Activated CD8-positive, alpha-beta memory T cell treated with anti-CD3 and anti-CD28 coated beads, Interleukin-2, amount 50 U/mL, for 1 hour (primary cell): ENCODE data around the gene COMMD1.
A peak's percentile ranks its signal among the peaks of the same experiment; 100 is the strongest.
"Not testable (repeated sequence)": the region's sequence is repeated elsewhere in the genome, so short reads cannot be mapped to it uniquely, and the experiment has no call there.

Source experiments
- DNase-seq: peaks from one replicate; pipeline ENCODE4 v3.0.0-alpha.2; 2020; ENCODE audit errors: extremely low read depth

The COMMD1 gene

DNA sequence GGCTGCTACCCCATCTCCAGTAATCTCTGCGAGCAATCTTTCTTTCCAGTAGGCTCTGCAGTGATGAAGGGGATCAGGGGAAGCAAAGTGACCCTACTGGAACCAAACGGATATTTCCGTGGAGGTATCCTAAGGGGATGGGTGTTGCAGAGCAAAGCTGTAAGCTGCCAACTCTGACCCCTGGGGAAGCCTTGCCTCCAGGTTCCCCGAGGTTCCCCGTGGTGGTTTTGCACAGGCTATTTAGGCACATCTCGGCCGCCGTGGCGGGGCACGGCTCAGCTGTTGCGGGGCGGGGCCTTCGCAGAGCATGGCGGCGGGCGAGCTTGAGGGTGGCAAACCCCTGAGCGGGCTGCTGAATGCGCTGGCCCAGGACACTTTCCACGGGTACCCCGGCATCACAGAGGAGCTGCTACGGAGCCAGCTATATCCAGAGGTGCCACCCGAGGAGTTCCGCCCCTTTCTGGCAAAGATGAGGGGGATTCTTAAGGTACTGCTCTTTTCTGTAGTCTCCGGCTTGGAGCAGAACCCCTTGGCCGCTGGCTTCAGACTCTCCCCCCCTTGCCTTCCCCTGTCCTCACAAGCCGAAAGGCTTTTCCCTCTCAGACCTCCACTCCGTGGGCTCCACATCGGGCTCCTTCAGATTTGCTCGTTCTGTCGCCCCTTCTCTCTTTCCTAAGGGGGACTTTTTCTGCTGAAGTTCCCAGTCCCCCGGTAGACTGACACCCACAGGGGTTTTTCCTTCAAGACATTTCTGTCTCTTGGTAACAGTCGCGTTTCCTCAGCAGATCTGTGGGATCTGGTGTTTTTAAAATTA, at the start of gene COMMD1:
Gene COMMD1 (plus strand): TSS at position 303 of the 814 bp plus-strand sequence. CDS start 5 bp downstream, at position 308.
- peak; percentile 52 for DNase-seq

DNA sequence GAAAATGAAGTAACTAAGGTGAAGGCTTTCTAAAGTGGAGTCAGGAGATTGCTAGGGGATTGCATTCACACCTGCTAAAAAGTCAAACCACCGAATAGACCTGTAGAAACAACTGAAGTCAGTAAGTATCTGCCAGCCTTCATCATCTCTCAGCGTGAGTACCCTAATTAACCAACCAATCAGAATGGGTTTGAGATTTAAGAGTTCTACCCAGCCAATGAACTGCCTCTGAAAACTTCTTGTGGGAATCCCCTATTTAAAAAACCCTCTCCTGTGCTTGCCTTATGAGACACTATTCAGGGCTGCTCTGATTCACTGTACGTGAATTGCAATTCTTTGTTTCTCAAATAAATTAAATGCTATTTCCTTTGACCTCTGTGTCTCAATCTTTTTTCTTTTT, 48.2 kb upstream of the COMMD1 start:
- DNase-seq = no peak

DNA sequence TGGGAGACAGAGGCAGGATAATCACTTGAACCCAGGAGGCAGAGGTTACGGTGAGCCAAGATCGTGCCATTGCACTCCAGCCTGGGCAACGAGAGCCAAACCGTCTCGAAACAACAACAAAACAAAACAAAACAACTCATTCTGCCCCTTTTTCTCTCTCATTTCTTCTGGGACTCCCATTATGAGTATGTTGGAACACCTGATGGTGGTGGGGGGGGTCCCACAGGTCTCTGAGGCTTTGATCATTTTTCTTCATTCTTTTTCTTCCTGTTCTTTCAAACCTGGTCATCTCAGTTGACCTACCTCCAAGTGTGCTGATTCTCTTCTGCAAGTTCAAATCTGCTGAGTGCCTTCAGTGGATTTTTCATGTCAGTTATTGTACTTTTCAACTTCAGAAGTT, 43.4 kb upstream of the COMMD1 start:
- DNase-seq = no peak

DNA sequence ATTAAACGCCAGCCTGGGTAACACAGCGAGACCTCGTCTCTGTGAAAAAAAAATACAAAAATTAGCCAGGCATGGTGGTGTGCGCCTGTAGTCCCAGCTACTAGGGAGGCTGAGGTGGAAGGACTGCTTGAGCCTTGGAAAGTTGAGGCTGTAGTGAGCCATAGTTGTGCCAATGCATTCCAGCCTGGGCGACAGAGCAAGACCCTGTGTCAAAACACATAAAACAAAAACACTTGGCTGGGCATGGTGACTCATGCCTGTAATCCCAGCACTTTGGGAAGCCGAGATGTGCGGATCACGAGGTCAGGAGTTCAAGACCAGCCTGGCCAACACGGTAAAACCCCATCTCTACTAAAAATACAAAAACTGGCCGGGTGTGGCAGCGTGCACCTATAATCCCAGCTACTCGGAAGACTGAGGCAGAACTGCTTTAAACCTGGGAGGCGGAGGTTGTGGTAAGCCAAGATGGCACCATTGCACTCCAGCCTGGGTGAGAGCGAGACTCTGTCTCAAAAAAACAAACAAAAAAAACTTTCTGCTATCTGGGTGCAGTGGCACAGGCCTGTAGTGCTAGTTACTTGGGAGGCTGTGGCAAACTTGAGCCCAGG, 38.9 kb upstream of the COMMD1 start:
- DNase-seq = not testable (repeated sequence)

DNA sequence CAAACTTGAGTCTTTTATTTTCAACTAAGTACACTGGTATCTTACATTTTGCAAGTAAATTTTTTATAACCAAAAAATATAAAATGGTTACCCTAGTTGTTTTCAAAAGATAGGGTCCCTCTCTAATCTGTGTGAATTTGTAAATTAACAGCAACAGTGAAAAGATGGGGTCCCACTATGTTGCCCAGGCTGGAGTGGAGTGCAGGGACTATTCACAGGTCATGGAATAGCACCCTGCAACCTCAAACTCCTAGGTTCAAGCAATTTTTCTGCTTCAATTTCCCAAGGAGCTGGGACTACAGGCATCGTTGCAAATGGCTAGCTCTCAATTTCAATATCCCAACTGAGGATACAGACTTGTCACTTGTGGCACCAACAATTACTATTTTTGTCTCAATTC, 29.1 kb upstream of the COMMD1 start:
- no peak for DNase-seq

DNA sequence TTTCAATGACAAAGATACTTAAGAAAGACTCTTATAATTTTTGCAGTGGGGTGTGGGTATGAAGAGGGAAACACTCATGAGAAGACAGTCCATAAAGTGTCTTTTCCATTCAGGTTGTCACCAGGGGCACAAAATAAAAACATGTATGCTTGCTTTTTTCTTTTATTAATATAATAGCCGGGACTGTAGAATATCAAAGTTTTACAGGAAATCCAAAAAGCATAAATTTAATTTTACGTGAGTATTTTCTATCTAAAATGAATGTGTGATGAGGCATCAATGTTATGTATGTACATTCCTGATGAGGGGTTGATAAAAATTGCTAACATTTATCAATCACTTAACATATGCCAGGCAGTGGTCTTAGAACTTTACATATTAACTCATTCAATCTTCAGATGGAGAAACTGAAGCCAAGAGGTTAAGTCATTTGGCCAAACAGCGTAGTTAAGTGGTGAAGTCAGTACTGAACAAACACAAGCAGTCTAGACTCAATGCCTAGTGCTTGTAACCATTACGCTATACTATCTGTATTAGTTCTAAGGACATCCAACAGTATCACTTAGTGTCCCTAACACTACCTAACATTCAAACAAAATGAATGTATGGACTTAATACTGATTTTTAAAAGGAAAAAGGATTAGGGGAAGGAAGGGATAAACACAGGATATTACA, 27.8 kb upstream of the COMMD1 start:
- DNase-seq = no peak

DNA sequence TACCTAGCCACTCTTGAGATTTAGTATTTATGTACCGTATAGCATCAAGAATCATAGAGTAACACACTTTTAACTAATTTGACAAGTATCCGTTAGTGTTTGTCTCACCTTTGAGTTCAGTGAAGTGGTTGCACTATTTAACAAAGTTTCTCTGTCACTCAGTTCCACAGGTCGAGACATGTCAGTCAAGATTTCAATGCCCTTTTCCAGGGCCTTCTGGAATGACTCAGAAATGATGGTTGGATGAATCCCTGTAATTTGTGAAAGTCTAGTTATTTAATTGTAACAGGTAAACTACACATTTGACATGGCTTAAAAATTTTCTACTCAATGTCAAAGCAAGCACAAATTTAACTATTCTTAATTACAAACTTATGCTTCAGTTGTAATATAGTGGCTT, 26.7 kb upstream of the COMMD1 start:
- no peak for DNase-seq

DNA sequence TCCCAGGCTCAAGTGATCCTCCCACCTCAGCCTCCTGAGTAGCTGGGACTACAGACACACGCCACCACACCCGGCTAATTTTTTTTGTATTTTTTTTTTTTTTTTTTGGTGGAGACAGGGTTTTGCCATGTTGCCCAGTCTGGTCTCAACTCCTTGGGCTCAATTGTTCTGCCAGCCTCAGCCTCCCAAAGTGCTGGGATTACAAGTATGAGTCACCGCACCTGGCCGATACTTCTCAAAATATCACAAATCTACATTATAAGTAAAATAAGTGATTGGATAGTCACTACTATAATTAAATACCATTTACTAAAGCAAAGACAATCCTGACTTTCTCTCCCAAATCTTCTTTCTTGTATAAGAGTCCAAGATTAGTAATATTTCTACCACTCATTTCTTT, 26.1 kb upstream of the COMMD1 start:
- not testable (repeated sequence) for DNase-seq

DNA sequence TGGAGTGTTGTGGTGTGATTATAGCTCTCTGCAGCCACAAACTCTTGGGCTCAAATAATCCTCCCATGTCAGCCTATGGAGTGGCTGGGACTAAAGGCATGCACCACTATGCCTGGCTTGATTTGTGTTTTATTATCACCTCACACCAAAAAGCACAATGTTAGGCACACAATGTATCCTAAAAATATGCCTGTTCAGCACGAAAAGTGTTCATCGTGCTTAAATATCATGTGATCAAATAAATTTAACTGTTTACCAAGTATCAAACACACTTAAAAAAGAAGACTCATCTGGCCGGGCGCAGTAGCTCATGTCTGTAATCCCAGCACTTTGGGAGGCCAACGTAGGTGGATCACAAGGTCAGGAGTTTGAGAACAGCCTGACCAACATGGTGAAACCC, 22.6 kb upstream of the COMMD1 start:
- DNase-seq = no peak

DNA sequence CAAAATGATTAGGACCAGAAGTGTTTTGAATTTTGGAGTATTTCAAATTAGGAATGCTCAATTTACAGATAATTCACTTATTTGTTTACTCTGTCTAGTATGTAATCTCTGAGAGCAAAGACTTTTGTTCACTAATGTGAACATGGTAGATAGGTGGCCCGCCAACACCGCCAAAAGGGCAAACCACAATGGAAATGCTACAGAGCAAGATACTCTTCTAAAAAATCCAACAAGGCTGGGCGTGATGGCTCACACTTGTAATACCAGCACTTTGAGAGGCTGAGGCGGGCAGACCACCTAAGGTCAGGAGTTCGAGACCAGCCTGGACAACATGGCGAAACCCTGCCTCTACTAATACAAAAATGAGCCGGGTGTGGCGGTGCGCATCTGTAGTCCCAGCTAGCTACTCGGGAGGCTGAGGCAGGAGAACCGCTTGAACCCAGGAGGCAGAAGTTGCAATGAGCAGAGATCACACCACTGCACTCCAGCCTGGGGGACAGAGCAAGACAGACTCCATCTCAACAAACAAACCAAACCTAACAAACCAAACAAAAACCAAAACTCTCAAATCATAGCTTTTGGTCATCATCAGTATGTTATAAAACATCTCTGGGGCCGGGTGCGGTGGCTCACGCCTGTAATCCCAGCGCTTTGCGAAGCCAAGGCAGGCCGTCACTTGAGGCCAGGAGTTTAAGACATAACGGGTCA, 19.4 kb upstream of the COMMD1 start:
- no peak for DNase-seq

DNA sequence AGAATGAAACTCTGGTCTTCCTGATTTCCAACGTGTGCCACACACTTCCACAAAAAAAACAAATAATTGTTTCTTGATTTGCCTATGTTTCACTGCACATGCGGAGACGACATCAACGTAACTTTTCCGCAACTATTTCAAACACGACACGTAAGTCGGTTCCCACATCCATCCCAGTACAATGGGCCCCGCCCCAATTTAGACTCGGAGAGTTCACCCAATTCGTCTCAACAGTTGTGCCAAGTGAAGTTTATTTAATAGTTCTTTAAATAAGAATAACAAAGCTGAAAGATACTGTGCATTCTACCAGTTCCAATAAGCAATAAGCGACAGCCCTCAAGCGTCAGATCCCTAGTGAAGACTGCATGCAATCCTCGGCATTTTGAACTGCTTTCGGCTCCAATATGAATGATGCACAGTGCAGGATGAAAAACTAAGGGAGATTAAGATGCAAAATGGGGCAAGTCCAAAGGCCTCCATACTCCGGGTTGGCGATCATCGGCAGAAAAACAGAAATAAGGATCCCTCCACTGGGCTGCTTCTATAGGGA, 17.7 kb upstream of the COMMD1 start:
- DNase-seq = no peak

DNA sequence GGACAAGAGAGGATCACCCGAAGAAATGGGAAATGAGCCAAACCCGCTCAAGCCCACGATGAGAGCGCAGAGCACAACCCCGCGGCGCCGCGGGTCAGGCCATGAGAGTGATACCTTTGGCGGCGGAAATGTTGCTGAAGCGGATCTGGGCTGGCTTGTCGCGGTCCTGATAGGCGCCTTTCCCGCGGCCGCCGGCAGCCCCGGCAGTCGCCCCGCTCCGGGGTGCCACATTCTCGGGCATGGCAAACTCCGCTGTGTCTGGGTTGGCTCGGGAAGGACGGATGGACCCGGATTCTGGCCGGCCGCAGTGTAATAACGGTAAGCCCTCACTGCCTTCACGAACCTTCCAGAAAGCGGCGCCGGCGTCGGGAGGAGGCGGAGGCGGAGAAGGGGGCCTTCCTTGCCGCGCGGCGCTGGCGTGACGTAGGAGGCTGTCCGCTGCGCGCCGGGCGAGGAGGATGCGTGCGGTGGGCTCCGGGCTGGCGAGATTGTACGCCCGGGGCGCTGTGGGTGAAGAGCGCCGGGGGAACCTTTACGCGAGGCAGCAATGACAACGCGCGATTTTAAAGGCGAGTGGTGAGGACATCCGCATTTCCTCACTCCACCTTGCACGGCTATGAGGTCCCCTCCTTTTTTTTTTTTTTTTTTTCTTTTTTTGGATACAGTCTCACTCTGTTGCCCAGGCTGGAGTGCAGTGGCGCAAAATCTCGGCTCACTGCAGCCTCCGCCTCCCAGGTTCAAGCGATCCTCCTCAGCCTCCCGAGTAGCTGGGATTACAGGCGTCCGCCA, 17.0 kb upstream of the COMMD1 start, which contains the start of gene CCT4:
Gene CCT4 (minus strand): TSS at position 390 of the 789 bp plus-strand sequence. CDS start 149 bp downstream, at position 241.
- peak; percentile 78 for DNase-seq

DNA sequence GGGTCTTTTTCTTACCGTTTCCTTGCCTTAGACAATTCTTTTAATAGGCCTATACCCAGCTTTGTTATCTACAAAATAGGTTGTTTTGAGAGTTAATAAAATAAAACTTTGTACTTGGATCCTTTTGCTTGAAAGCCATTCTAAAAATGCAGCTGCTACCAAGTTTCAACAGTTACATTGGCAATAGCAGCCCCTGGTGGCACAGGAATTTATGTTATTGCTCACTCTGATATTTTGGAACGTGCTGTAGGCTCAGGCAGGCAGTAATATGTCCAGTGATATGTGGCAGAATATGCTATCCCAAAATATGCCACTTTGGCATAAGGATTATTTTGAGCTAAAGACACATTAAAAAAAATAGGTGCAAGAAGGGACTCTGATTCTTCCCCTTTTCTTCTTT, 6.7 kb upstream of the COMMD1 start:
- DNase-seq = no peak

DNA sequence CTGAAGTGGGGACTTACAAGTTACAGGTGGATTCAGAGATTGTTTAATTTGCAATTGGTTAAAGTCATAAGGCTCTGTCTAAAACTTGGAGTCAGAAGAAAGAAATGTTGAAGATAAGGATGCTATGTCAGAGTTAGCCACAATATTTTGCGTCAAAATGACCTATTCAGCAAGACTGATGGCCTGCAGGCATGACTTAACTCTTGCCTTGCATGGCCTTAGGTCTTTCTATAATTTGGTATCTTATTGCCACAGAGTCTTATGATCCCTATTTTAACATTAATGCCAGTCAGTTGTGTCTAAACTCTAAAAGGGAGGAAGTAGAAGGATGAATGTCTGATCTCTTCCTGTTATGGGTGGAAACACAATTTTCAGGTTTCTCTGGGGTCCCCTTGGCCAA, 5.2 kb upstream of the COMMD1 start:
- no peak for DNase-seq

DNA sequence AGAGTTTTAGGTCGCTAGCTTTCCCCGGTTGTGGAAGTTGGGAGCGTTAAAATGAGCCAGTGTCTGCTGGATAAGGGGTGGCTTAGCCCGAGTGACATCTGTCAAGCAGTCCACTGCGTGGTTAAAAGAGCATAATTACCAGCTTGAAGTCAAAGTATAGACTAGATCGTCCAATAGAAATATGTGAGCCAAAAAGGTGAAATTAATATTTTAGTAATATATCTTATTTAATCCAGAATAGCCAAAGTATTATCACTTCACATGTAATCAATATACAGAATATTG, 654 bp downstream of the COMMD1 start:
- DNase-seq = no peak

DNA sequence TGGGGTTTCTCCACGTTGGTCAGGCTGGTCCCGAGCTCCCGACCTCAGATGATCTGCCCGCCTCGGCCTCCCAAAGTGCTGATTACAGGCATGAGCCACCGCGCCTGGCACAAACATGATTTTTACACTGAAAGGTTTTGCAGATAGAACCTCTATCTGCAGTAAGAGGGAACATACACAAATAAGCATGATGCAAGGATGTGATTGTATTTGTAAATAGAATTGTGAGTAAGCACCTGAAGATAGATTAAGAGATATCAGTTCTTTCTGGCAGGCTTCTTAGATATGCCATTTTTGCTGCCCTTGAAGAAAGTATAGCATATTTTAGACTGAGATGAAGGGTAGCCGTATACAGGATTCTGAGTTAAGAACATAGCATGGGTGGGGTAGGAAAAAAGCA, 3.6 kb downstream of the COMMD1 start:
- DNase-seq = no peak

DNA sequence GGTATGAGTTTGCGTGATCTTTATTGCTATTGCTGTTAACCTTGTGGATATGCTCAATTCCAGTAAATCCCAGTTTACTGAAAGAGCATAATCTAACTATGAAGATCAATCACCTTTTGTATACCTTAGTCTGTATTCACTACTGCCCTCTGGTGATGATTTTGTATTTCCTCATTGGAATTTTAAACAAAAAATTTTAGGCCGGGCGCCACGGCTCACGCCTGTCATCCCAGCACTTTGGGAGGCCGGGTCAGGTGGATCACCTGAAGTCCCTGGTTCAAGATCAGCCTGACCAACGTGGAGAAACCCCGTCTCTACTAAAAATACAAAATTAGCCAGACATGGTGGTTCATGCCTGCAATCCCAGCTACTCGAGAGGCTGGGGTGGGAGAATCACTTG, 5.1 kb downstream of the COMMD1 start:
- DNase-seq = no peak

DNA sequence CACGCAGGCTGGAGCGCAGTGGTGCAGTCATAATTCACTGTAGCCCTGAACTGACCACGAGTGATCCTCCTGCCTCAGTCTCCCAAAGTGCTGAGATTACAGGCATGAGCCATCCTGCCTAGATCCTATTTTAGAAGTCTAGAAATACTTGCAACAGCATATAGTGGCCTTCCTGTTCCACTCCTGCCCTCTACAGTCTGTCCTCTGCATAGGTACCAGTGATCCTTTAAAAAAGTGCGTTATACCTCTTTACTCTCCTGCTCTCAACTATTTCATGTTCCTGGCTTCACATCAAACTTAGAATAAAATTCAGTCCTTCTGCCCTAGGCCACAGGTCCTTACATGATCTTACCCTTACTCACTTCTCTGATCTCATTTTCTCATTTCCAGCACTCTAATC, 6.0 kb downstream of the COMMD1 start:
- no peak for DNase-seq

DNA sequence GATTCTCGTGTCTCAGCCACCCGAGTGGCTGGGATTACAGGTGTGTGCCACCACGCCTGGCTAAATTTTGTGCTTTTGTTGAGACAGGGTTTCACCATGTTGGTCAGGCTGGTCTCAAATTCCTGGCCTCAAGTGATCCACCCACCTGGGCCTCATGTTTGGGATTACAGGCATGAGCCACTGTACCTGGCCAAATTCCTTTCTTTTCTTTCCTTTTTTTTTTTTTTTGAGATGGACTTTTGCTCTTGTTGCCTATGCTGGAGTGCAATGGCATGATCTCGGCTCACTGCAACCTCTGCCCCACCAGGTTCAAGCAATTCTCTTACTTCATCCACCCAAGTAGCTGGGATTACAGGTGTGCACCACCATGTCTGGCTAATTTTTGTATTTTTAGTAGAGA, 9.3 kb downstream of the COMMD1 start:
- DNase-seq = not testable (repeated sequence)

DNA sequence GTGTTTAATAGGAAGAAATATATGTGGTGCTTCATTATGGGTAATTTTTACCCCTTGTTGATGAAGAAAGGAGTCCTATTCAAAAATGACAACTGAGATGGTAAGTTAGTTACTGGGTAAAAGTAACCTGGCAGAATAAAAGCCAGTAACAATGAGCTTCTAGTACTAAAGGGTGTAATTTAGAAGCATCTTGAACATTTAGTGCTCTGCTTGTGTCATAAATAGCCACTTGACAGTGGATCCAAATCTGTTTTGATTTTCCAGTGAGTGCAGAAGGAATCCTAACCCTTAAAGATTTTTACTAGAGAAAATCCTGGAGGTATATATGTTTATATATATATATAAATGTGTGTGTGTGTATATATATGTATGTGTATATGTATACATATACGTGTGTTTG, 15.1 kb downstream of the COMMD1 start:
- no peak for DNase-seq

DNA sequence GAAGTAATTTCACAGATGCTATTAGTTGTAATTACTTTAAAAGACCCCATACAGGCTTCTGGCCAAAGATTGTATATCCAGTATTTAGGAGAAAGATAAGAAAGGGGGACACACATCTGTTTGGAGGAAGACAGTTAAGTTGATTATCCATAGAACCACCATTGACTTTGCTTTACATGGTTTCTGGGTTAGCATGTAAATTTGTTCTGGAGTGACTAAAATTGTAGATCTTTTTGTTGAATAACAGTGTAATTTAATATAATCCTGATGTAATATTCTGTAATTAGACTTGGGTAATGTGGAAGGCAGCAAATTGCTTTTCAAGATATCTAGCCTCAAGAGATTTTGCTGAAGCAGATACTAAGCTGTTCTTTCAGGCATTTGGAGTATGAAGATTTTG, 17.2 kb downstream of the COMMD1 start:
- DNase-seq = no peak
